Amniotic stem cell (primary cell): ENCODE data around the gene BAIAP2.
A peak's percentile ranks its signal among the peaks of the same experiment; 100 is the strongest.

Source experiments
- DNase-seq: peaks from one replicate; lab custom pipeline; 2025; lab: John Stamatoyannopoulos, UW

BAIAP2 gene

GRCh38 chr17:81052199-81052997 lies 17.4 kb downstream of the BAIAP2 start:
- no peak for DNase-seq

GRCh38 chr17:81053041-81053970 lies 18.4 kb downstream of the BAIAP2 start:
- no peak for DNase-seq

- no peak for DNase-seq
Observed at GRCh38 chr17:81054308-81054707, 19.4 kb downstream of the BAIAP2 start.

- no peak for DNase-seq
Observed at GRCh38 chr17:81054881-81055370, 20.0 kb downstream of the BAIAP2 start.

- DNase-seq = no peak
Observed at GRCh38 chr17:81056312-81056711, 21.4 kb downstream of the BAIAP2 start.

GRCh38 chr17:81057079-81057730 lies 22.3 kb downstream of the BAIAP2 start:
- no peak for DNase-seq

GRCh38 chr17:81057777-81058176 lies 22.8 kb downstream of the BAIAP2 start:
- no peak for DNase-seq

GRCh38 chr17:81058263-81058871 lies 23.4 kb downstream of the BAIAP2 start:
- no peak for DNase-seq

GRCh38 chr17:81059026-81059425 lies 24.1 kb downstream of the BAIAP2 start:
- no peak for DNase-seq

GRCh38 chr17:81060416-81060815 lies 25.5 kb downstream of the BAIAP2 start:
- no peak for DNase-seq

- DNase-seq = no peak
Observed at GRCh38 chr17:81061027-81061735, 26.2 kb downstream of the BAIAP2 start.

GRCh38 chr17:81062014-81062780 lies 27.2 kb downstream of the BAIAP2 start:
- DNase-seq = no peak

- DNase-seq = no peak
Observed at GRCh38 chr17:81063106-81064093, 28.4 kb downstream of the BAIAP2 start.

- DNase-seq = peak; percentile 51
Observed at GRCh38 chr17:81064678-81065475, 29.9 kb downstream of the BAIAP2 start.

- no peak for DNase-seq
Observed at GRCh38 chr17:81065500-81065899, 30.5 kb downstream of the BAIAP2 start.

GRCh38 chr17:81066072-81066471 lies 31.1 kb downstream of the BAIAP2 start:
- DNase-seq = no peak

- no peak for DNase-seq
Observed at GRCh38 chr17:81066771-81067315, 31.9 kb downstream of the BAIAP2 start.

GRCh38 chr17:81067391-81067811 lies 32.5 kb downstream of the BAIAP2 start:
- no peak for DNase-seq
